Activated T-helper 17 cell treated with anti-CD3 and anti-CD28 coated beads, Interleukin-2, amount 50 U/mL, for 72 hours (primary cell): ENCODE results near the gene ENTPD8. TPM values are rescaled to one million over a fixed set of nuclear protein-coding genes. Genes with fewer than 3 reads are reported as not detected.
"Not testable (repeated sequence)": the region's sequence is repeated elsewhere in the genome, so short reads cannot be mapped to it uniquely, and the experiment has no call there.

ENCODE experiments used
- ATAC-seq: fragments of 150-1000 bp; cut with Tn5 transposase; replicated peaks from 2 replicates; pipeline ENCODE4 v1.10.0; 2021; ENCODE audit warnings: mild to moderate bottlenecking, moderate library complexity
- H3K27ac Mint-ChIP-seq: one replicate; pipeline ENCODE4 v1.8.0; 2022; ENCODE audit warnings: mixed read lengths
- H3K27me3 Mint-ChIP-seq: one replicate; pipeline ENCODE4 v1.8.0; 2022; ENCODE audit warnings: mixed read lengths
- H3K36me3 Mint-ChIP-seq: one replicate; pipeline ENCODE4 v1.8.0; 2022; ENCODE audit warnings: low read depth, mild to moderate bottlenecking, mixed read lengths
- H3K4me1 Mint-ChIP-seq: one replicate; pipeline ENCODE4 v1.8.0; 2022; ENCODE audit warnings: mixed read lengths
- H3K4me3 Mint-ChIP-seq: one replicate; pipeline ENCODE4 v1.8.0; 2022; ENCODE audit warnings: mild to moderate bottlenecking, mixed read lengths
- H3K9me3 Mint-ChIP-seq: one replicate; pipeline ENCODE4 v1.8.0; 2022; ENCODE audit warnings: mixed read lengths
- total RNA-seq, 2 donors: library from RNA; stranded (reverse); gene quantifications; one replicate each; pipeline ENCODE4 v1.2.3, GENCODE V29; 2022

The ENTPD8 gene
- total RNA-seq, 2 donors from 2014 or later, result not detected

- Mint-ChIP-seq H3K9me3 (no peaks in the 10 kb centered on the region), H3K4me3 (no peak overlapping the region)
- no peak for ATAC-seq
Observed at GRCh38 chr9:137411260-137411644, 29.9 kb downstream of the ENTPD8 start.

GRCh38 chr9:137410891-137411249, 30.3 kb downstream of the ENTPD8 start:
- H3K36me3 Mint-ChIP-seq, result no peaks in the 10 kb centered on the region
- no peak overlapping the region for H3K4me3 Mint-ChIP-seq
- no peak for ATAC-seq
- no peaks in the 10 kb centered on the region for H3K27me3 Mint-ChIP-seq
- no peaks in the 10 kb centered on the region for H3K9me3 Mint-ChIP-seq
- H3K27ac Mint-ChIP-seq, result no peak overlapping the region
- no peaks in the 10 kb centered on the region for H3K4me1 Mint-ChIP-seq

More at GRCh38 chr9:137411260-137411644, 29.9 kb downstream of the ENTPD8 start:
- no peaks in the 10 kb centered on the region for H3K27me3 Mint-ChIP-seq
- H3K36me3 Mint-ChIP-seq, result no peaks in the 10 kb centered on the region
- H3K4me1 Mint-ChIP-seq, result no peaks in the 10 kb centered on the region
- no peak overlapping the region for H3K27ac Mint-ChIP-seq

- not testable (repeated sequence) for H3K27ac Mint-ChIP-seq, H3K36me3 Mint-ChIP-seq, H3K27me3 Mint-ChIP-seq, H3K9me3 Mint-ChIP-seq, H3K4me3 Mint-ChIP-seq, H3K4me1 Mint-ChIP-seq, ATAC-seq
Observed at GRCh38 chr9:137410236-137410890, 30.8 kb downstream of the ENTPD8 start.

- H3K27me3 Mint-ChIP-seq, result no peaks in the 10 kb centered on the region
- H3K36me3 Mint-ChIP-seq, result no peaks in the 10 kb centered on the region
- no peak overlapping the region for H3K4me3 Mint-ChIP-seq
- no peaks in the 10 kb centered on the region for H3K9me3 Mint-ChIP-seq
- no peaks in the 10 kb centered on the region for H3K4me1 Mint-ChIP-seq
- no peak for ATAC-seq
- no peak overlapping the region for H3K27ac Mint-ChIP-seq
Observed at GRCh38 chr9:137409515-137409914, 31.6 kb downstream of the ENTPD8 start.

GRCh38 chr9:137408651-137409405, 32.3 kb downstream of the ENTPD8 start:
- no peak overlapping the region for H3K4me3 Mint-ChIP-seq

GRCh38 chr9:137407590-137408300, 33.4 kb downstream of the ENTPD8 start:
- H3K27ac Mint-ChIP-seq, result no peak overlapping the region
- no peaks in the 10 kb centered on the region for H3K27me3 Mint-ChIP-seq
- no peaks in the 10 kb centered on the region for H3K36me3 Mint-ChIP-seq
- no peaks in the 10 kb centered on the region for H3K4me1 Mint-ChIP-seq
- no peaks in the 10 kb centered on the region for H3K9me3 Mint-ChIP-seq
- ATAC-seq, result no peak
- H3K4me3 Mint-ChIP-seq, result no peak overlapping the region

More at GRCh38 chr9:137408651-137409405, 32.3 kb downstream of the ENTPD8 start:
- Mint-ChIP-seq H3K36me3 (no peaks in the 10 kb centered on the region), H3K27ac (no peak overlapping the region), H3K27me3 (no peaks in the 10 kb centered on the region), H3K4me1 (no peaks in the 10 kb centered on the region), H3K9me3 (no peaks in the 10 kb centered on the region)
- ATAC-seq, result no peak

- Mint-ChIP-seq H3K36me3 (no peaks in the 10 kb centered on the region), H3K27me3 (no peaks in the 10 kb centered on the region), H3K4me3 (no peak overlapping the region), H3K4me1 (no peaks in the 10 kb centered on the region), H3K27ac (no peak overlapping the region), H3K9me3 (no peaks in the 10 kb centered on the region)
- ATAC-seq, result peak; percentile 85
Observed at GRCh38 chr9:137406876-137407589, 34.1 kb downstream of the ENTPD8 start.

GRCh38 chr9:137406085-137406760, 34.9 kb downstream of the ENTPD8 start:
- no peak overlapping the region for H3K27ac Mint-ChIP-seq
- H3K9me3 Mint-ChIP-seq, result no peaks in the 10 kb centered on the region
- no peaks in the 10 kb centered on the region for H3K27me3 Mint-ChIP-seq
- H3K4me1 Mint-ChIP-seq, result no peaks in the 10 kb centered on the region
- ATAC-seq, result no peak
- H3K4me3 Mint-ChIP-seq, result peak overlapping the region; percentile 33
- no peaks in the 10 kb centered on the region for H3K36me3 Mint-ChIP-seq

- no peaks in the 10 kb centered on the region for H3K36me3 Mint-ChIP-seq
- H3K27ac Mint-ChIP-seq, result no peak overlapping the region
- no peak for ATAC-seq
- H3K4me3 Mint-ChIP-seq, result peak overlapping the region; percentile 33
- no peaks in the 10 kb centered on the region for H3K4me1 Mint-ChIP-seq
- H3K27me3 Mint-ChIP-seq, result no peaks in the 10 kb centered on the region
- no peaks in the 10 kb centered on the region for H3K9me3 Mint-ChIP-seq
Observed at GRCh38 chr9:137405677-137406081, 35.5 kb downstream of the ENTPD8 start.

GRCh38 chr9:137404961-137405567, 36.1 kb downstream of the ENTPD8 start:
- Mint-ChIP-seq H3K36me3 (no peaks in the 10 kb centered on the region), H3K4me3 (no peak overlapping the region), H3K27ac (no peak overlapping the region), H3K9me3 (no peaks in the 10 kb centered on the region), H3K27me3 (no peaks in the 10 kb centered on the region), H3K4me1 (no peaks in the 10 kb centered on the region)
- no peak for ATAC-seq

- Mint-ChIP-seq H3K36me3 (peaks cover 6% of the 10 kb centered on the region), H3K27ac (no peak overlapping the region), H3K9me3 (no peaks in the 10 kb centered on the region), H3K4me3 (no peak overlapping the region), H3K4me1 (peaks cover 7% of the 10 kb centered on the region), H3K27me3 (no peaks in the 10 kb centered on the region)
- ATAC-seq, result no peak
Observed at GRCh38 chr9:137403269-137403668, 37.9 kb downstream of the ENTPD8 start.

GRCh38 chr9:137402746-137403145, 38.4 kb downstream of the ENTPD8 start:
- no peak for ATAC-seq
- Mint-ChIP-seq H3K27me3 (no peaks in the 10 kb centered on the region), H3K27ac (no peak overlapping the region), H3K4me3 (no peak overlapping the region), H3K36me3 (peaks cover 6% of the 10 kb centered on the region), H3K9me3 (no peaks in the 10 kb centered on the region), H3K4me1 (peaks cover 12% of the 10 kb centered on the region)

- Mint-ChIP-seq H3K27me3 (no peaks in the 10 kb centered on the region), H3K4me3 (no peak overlapping the region), H3K4me1 (peaks cover 19% of the 10 kb centered on the region), H3K9me3 (no peaks in the 10 kb centered on the region), H3K27ac (no peak overlapping the region), H3K36me3 (peaks cover 6% of the 10 kb centered on the region)
- no peak for ATAC-seq
Observed at GRCh38 chr9:137398561-137399468, 42.3 kb downstream of the ENTPD8 start.
